H1 (cell line): ENCODE data around the gene CASZ1. TPM values are rescaled to one million over a fixed set of nuclear protein-coding genes. Genes with fewer than 3 reads are reported as not detected.

ENCODE experiments used
- POLR2A ChIP-seq, 2 experiments: IDR thresholded peaks; 1 replicate in 1 of 2; 2 replicates in 1 of 2; pipeline ENCODE4 v1.6.1; 2011; ENCODE audit warnings: low read depth in 2 of 2, low read length in 2 of 2, mild to moderate bottlenecking in 2 of 2; ENCODE audit errors: control extremely low read depth in 1 of 2
- RXRA ChIP-seq: IDR thresholded peaks from 2 replicates; pipeline ENCODE4 v1.6.1; 2011; ENCODE audit warnings: low read depth, mild to moderate bottlenecking, low read length, moderate library complexity; ENCODE audit not compliant: insufficient read depth
- polyA plus RNA-seq, 7 experiments: library from polyadenylated mRNA; depleted of rRNA in 3 of 7; stranded (reverse) in 5 of 7; unstranded in 2 of 7; fragments of >200 nt in 5 of 7; fragments of 200-250 nt in 2 of 7; gene quantifications; 1 replicate in 5 of 7; 2 replicates in 1 of 7; 4 replicates in 1 of 7; pipeline versions ENCODE4 v1.2.1 to v1.2.3, GENCODE V29; 2011 to 2013; ENCODE audit warnings: missing spikeins in 2 of 7, mixed read lengths in 2 of 7
- total RNA-seq: library from RNA; stranded (reverse); fragmentation: NEBNext Ultra II Directional; extraction: Animal tissue kit (Norgen Biotek cat#: 25700); gene quantifications from 2 replicates; pipeline ENCODE4 v1.2.1, GENCODE V29; 2021

CASZ1 gene
- total and polyA plus RNA-seq, 2 of the 8 experiments (the other 6 are each of a cell fraction or from before 2014, with no cell fraction given), result 4.4 to 7.7 TPM

DNA sequence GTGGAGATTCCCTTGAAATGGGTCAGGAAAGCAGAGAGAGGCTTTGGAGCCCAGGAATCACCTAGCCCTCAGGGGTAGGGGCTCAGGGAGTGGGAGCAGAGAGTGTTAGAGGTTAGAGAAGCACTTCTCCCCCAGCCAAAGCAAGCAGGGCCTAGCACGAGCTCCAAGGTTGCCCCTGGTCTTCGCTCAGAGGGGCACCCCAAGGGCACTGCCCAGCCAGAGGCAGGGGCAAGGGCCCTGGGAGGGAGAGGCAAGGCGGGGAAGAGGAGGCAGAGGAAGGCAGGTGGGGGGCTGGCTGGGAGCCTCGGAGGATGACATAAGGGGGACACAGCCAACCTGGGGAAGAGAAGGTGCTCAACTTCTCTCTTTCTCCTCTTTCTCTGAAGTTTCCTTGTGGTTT is 71.9 kb downstream of the CASZ1 start (continued):
- TF ChIP-seq RXRA (no peak), POLR2A (IDR thresholded peaks at IDR 0.05; ENCODE audit: control extremely low read depth in 1 of 2, low read depth in 2 of 2, low read length in 2 of 2) (no peak)
